Endothelial cell of umbilical vein (primary cell): Measurements from ENCODE around the gene CCDC61. TPM values are rescaled to one million over a fixed set of nuclear protein-coding genes. Genes with fewer than 3 reads are reported as not detected.

Experiments
- BruUV-seq: library from RNA; stranded (reverse); fragments of 400-500 nt; replicated peaks from 2 replicates; lab custom pipeline; 2021; lab: Mats Ljungman, UMichigan
- CTCF ChIA-PET: fragments of 300-600, 350-600 bp; sonication (Branson Sonifier 250); formaldehyde crosslinking; loops from one replicate; lab custom pipeline; 2021; ENCODE audit warnings: antibody characterized with exemption, inconsistent platforms; lab: Charles Lee
- POLR2A ChIA-PET: fragments of 300-600, 350-600 bp; sonication (Branson Sonifier 250); formaldehyde crosslinking; loops from one replicate; lab custom pipeline; 2021; ENCODE audit warnings: antibody characterized with exemption, inconsistent platforms; lab: Charles Lee
- DNase-seq: peaks from one replicate; pipeline ENCODE4 v3.0.0-alpha.2; 2011; ENCODE audit warnings: low read depth, low spot score
- FAIRE-seq: peaks from 2 replicates; lab custom pipeline; 2011; peaks lifted over from hg19 to GRCh38; lab: Jason Lieb, UNC
- H2AFZ ChIP-seq: 2 replicates; pipeline ENCODE4 v1.6.0; 2012; ENCODE audit warnings: low read depth, low read length, control low read depth, inconsistent platforms
- H3K27ac ChIP-seq: 2 replicates; pipeline ENCODE4 v1.5.1; 2011; ENCODE audit warnings: low read depth, mild to moderate bottlenecking, control low read depth, low read length, moderate library complexity; ENCODE audit not compliant: insufficient read depth
- H3K27me3 ChIP-seq, 2 experiments: 2 replicates each; pipeline versions ENCODE4 v1.6.0 to v1.6.1; 2011; ENCODE audit warnings: low read length in 2 of 2, mixed read lengths in 1 of 2; ENCODE audit not compliant: control insufficient read depth in 2 of 2, insufficient read depth in 2 of 2
- H3K36me3 ChIP-seq, 2 experiments: 2 replicates in 1 of 2; 3 replicates in 1 of 2; pipeline ENCODE4 v1.5.1; 2011; ENCODE audit warnings: low read length in 2 of 2, mild to moderate bottlenecking in 1 of 2, moderate library complexity in 1 of 2; ENCODE audit not compliant: control insufficient read depth in 2 of 2, insufficient read depth in 2 of 2; ENCODE audit errors: extremely low read depth in 1 of 2
- H3K4me1 ChIP-seq: 3 replicates; pipeline ENCODE4 v1.5.1; 2011; ENCODE audit warnings: mild to moderate bottlenecking, low read length; ENCODE audit not compliant: control insufficient read depth, insufficient read depth; ENCODE audit errors: extremely low read depth
- H3K4me2 ChIP-seq: 2 replicates; pipeline ENCODE4 v1.6.1; 2011; ENCODE audit warnings: low read length, control low read depth, mixed read lengths; ENCODE audit not compliant: insufficient read depth
- H3K4me3 ChIP-seq, 3 experiments: fragments of 200-600 bp in 1 of 3; sonication (generic), shearing (Covaris generic) in 1 of 3; replicated peaks in 1 of 3; 2 replicates each; pipeline ENCODE4 v1.5.1; 2011 to 2016; ENCODE audit warnings: control low read depth in 3 of 3, low read length in 3 of 3, mild to moderate bottlenecking in 2 of 3, inconsistent platforms in 1 of 3, low read depth in 1 of 3, moderate library complexity in 1 of 3; ENCODE audit not compliant: insufficient read depth in 1 of 3
- H3K79me2 ChIP-seq: 2 replicates; pipeline ENCODE4 v1.6.0; 2012; ENCODE audit warnings: low read length, inconsistent platforms; ENCODE audit not compliant: control insufficient read depth, insufficient read depth
- H3K9ac ChIP-seq: replicated peaks from 2 replicates; pipeline ENCODE3; 2011; ENCODE audit warnings: low read length, control low read depth; ENCODE audit not compliant: insufficient read depth; ENCODE audit errors: extremely low read depth
- H3K9me1 ChIP-seq: replicated peaks from 3 replicates; pipeline ENCODE4 v1.6.0; 2011; ENCODE audit warnings: mild to moderate bottlenecking, low read length; ENCODE audit not compliant: control insufficient read depth, insufficient read depth; ENCODE audit errors: extremely low read depth
- H3K9me3 ChIP-seq: replicated peaks from 2 replicates; pipeline ENCODE4 v1.5.1; 2012; ENCODE audit warnings: low read length, inconsistent platforms; ENCODE audit not compliant: control insufficient read depth, insufficient read depth
- H4K20me1 ChIP-seq: replicated peaks from 2 replicates; pipeline ENCODE3; 2011; ENCODE audit warnings: mild to moderate bottlenecking, low read length; ENCODE audit not compliant: control insufficient read depth, insufficient read depth; ENCODE audit errors: extremely low read depth
- EZH2 ChIP-seq: IDR thresholded peaks from 2 replicates; pipeline ENCODE4 v1.6.1; 2012; ENCODE audit warnings: borderline replicate concordance, low read depth, mild to moderate bottlenecking, moderate library complexity, low read length, inconsistent platforms; ENCODE audit not compliant: severe bottlenecking
- FOS ChIP-seq: IDR thresholded peaks from 2 replicates; pipeline ENCODE4 v1.6.1; 2011; ENCODE audit warnings: mild to moderate bottlenecking, low read length, moderate library complexity, borderline replicate concordance; ENCODE audit not compliant: insufficient read depth
- GATA2 ChIP-seq: IDR thresholded peaks from 2 replicates; pipeline ENCODE4 v1.7.0; 2011; ENCODE audit warnings: low read depth, mild to moderate bottlenecking, moderate library complexity, mixed read lengths, low read length; ENCODE audit not compliant: insufficient read length, insufficient read depth
- JUN ChIP-seq: IDR thresholded peaks from 2 replicates; pipeline ENCODE4 v1.6.1; 2011; ENCODE audit warnings: borderline replicate concordance, low read depth; ENCODE audit not compliant: insufficient read length, insufficient read depth
- MYC ChIP-seq: IDR thresholded peaks from one replicate; pipeline ENCODE4 v1.6.1; 2011; ENCODE audit warnings: mild to moderate bottlenecking, low read depth, low read length
- POLR2A ChIP-seq: IDR thresholded peaks from 2 replicates; pipeline ENCODE4 v1.6.1; 2012; ENCODE audit warnings: low read depth, mild to moderate bottlenecking, control low read depth, low read length
- POLR2AphosphoS5 ChIP-seq: IDR thresholded peaks from 2 replicates; pipeline ENCODE4 v1.6.1; 2012; ENCODE audit warnings: low read depth, mild to moderate bottlenecking, control low read depth, low read length, moderate library complexity; ENCODE audit not compliant: insufficient read depth
- dilution Hi-C: fragments of 300-500 bp; cut with MboI; formaldehyde crosslinking; loops from one replicate; pipeline ENCODE4 v1.15.0; 2019; ENCODE audit warnings: low sequenced_read_pairs; ENCODE audit not compliant: extremely low pct_ligation_motif_present
- intact Hi-C: fragments of 100-400 bp; cut with micrococcal nuclease; formaldehyde crosslinking; loops from one replicate; pipeline ENCODE4 v1.10.0; 2022
- polyA plus RNA-seq, 4 experiments: library from polyadenylated mRNA; depleted of rRNA in 3 of 4; stranded (reverse) in 3 of 4; unstranded in 1 of 4; fragments of >200 nt; gene quantifications; 2 replicates each; pipeline versions ENCODE4 v1.2.1 to v1.2.3, GENCODE V29; 2011 to 2012; ENCODE audit warnings: missing spikeins in 1 of 4
- total RNA-seq: library from RNA; stranded (reverse); gene quantifications from 2 replicates; pipeline ENCODE4 v1.2.3, GENCODE V29; 2021
- TF ChIP-seq, protein P1 (sequence below), 2 donors: IDR thresholded peaks; 1 replicate in 1 of 2; 2 replicates in 1 of 2; pipeline ENCODE4 v1.5.1; 2011; ENCODE audit warnings: low read length in 2 of 2, mild to moderate bottlenecking in 2 of 2, moderate library complexity in 2 of 2, control low read depth in 1 of 2, inconsistent platforms in 1 of 2, low read depth in 1 of 2; ENCODE audit not compliant: insufficient read depth in 1 of 2; ENCODE audit errors: extremely low read depth in 1 of 2
- TF ChIP-seq, protein P2 (sequence below): IDR thresholded peaks from 2 replicates; pipeline ENCODE4 v1.6.1; 2011; ENCODE audit not compliant: insufficient read depth, insufficient read length

The CCDC61 gene
- total and polyA plus RNA-seq, 2 donors (not counting 3 experiments of a cell fraction or from before 2014, with no cell fraction given), result 10.3 to 20.1 TPM

DNA sequence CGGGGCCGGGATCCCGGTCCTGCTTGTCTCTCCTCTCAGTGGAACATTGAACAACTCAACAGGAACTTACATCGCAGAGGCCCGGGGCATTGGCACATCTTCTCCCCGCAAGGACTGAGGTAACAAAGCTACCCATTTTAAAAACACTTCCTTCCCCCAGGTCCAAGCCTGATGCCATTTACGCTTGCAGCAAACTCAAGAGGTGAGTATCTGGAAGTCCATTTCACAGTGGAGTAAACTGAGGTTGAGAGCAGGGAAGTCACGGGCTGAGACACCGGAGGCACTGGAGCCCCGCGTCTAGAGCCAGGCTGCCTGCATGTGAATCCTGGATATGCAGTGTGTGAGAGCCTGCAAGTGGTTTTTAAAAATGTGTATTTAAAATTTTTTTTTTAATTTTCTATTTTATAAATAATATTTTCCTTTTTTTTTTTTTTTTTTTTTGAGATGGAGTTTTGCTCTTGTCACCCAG, 28.1 kb downstream of the CCDC61 start:
- no peaks in the 10 kb centered on the region for H3K9me3 ChIP-seq
- POLR2A ChIA-PET, result no interaction called here
- H3K36me3 ChIP-seq, result no peaks in the 10 kb centered on the region
- H4K20me1 ChIP-seq, result no peaks in the 10 kb centered on the region
- no peaks in the 10 kb centered on the region for H3K9me1 ChIP-seq
- H3K4me3 ChIP-seq, result no peak overlapping the region
- H3K27ac ChIP-seq, result no peak overlapping the region
- H3K4me2 ChIP-seq, result no peak overlapping the region
- no peaks in the 10 kb centered on the region for H3K79me2 ChIP-seq
- dilution Hi-C loops, result no loop called here
- no peak overlapping the region for H3K9ac ChIP-seq
- no peak overlapping the region for H2AFZ ChIP-seq
- H3K27me3 ChIP-seq, result peaks cover 2 to 5% of the 10 kb centered on the region in 2 experiments
- intact Hi-C loops, result no loop called here
- DNase-seq, result no peak
- peaks cover 5% of the 10 kb centered on the region for H3K4me1 ChIP-seq
- no peak for FAIRE-seq
- TF ChIP-seq GATA2, result no peak
- no peak for TF ChIP-seq FOS
- no peak for TF ChIP-seq MYC
- TF ChIP-seq, protein P1, sequence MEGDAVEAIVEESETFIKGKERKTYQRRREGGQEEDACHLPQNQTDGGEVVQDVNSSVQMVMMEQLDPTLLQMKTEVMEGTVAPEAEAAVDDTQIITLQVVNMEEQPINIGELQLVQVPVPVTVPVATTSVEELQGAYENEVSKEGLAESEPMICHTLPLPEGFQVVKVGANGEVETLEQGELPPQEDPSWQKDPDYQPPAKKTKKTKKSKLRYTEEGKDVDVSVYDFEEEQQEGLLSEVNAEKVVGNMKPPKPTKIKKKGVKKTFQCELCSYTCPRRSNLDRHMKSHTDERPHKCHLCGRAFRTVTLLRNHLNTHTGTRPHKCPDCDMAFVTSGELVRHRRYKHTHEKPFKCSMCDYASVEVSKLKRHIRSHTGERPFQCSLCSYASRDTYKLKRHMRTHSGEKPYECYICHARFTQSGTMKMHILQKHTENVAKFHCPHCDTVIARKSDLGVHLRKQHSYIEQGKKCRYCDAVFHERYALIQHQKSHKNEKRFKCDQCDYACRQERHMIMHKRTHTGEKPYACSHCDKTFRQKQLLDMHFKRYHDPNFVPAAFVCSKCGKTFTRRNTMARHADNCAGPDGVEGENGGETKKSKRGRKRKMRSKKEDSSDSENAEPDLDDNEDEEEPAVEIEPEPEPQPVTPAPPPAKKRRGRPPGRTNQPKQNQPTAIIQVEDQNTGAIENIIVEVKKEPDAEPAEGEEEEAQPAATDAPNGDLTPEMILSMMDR (IDR thresholded peaks at IDR 0.05; ENCODE audit: extremely low read depth in 1 of 2, insufficient read depth in 1 of 2, low read depth in 1 of 2, low read length in 2 of 2), result no peak
- TF ChIP-seq EZH2, result no peak
- no peak for TF ChIP-seq POLR2AphosphoS5
- no peak for TF ChIP-seq POLR2A
- TF ChIP-seq, protein P2, sequence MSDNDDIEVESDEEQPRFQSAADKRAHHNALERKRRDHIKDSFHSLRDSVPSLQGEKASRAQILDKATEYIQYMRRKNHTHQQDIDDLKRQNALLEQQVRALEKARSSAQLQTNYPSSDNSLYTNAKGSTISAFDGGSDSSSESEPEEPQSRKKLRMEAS, result no peak
- no peak for TF ChIP-seq JUN
- CTCF ChIA-PET, result interaction anchor here (1.1 to 12.1 kb wide), 2 partner anchors 8 to 56 kb away, joined by 3 to 460 read pairs; no protein-coding TSS in a partner anchor
- BruUV-seq, result no TSS peak
